A673 (cell line): ENCODE data around the gene USP15. TPM values are rescaled to one million over a fixed set of nuclear protein-coding genes. Genes with fewer than 3 reads are reported as not detected.
"Not testable (repeated sequence)": the region's sequence is repeated elsewhere in the genome, so short reads cannot be mapped to it uniquely, and the experiment has no call there.

Experiments
- BruUV-seq: library from RNA; stranded (reverse); fragments of 400-500 nt; replicated peaks from 2 replicates; lab custom pipeline; 2021; lab: Mats Ljungman, UMichigan
- CTCF ChIA-PET: fragments of 300-600 bp; sonication (Branson Sonifier 250); formaldehyde crosslinking; loops from one replicate; lab custom pipeline; 2022; ENCODE audit warnings: antibody characterized with exemption; lab: Charles Lee
- POLR2A ChIA-PET: fragments of 300-600 bp; sonication (Branson Sonifier 250); formaldehyde crosslinking; loops from one replicate; lab custom pipeline; 2022; ENCODE audit warnings: antibody characterized with exemption; ENCODE audit not compliant: low non-redundant PET; lab: Charles Lee
- DNase-seq: peaks from one replicate; pipeline ENCODE4 v3.0.0-alpha.2; 2015; ENCODE audit warnings: low spot score
- H3K27ac ChIP-seq: fragments of 200-600 bp; sonication (generic); 2 replicates; pipeline ENCODE4 v1.5.1; 2016; ENCODE audit warnings: mixed run types, low read depth, mild to moderate bottlenecking, mixed read lengths, antibody characterized with exemption, low read length; ENCODE audit not compliant: poor library complexity, severe bottlenecking
- H3K27me3 ChIP-seq: fragments of 200-600 bp; sonication (generic); replicated peaks from 2 replicates; pipeline ENCODE4 v1.6.1; 2017; ENCODE audit warnings: mixed run types, low read depth, mild to moderate bottlenecking, mixed read lengths, antibody characterized with exemption, low read length; ENCODE audit not compliant: insufficient read depth, poor library complexity
- H3K36me3 ChIP-seq: fragments of 200-600 bp; sonication (generic); 2 replicates; pipeline ENCODE4 v1.6.1; 2016; ENCODE audit warnings: mixed run types, mild to moderate bottlenecking, mixed read lengths, antibody characterized with exemption, low read length; ENCODE audit not compliant: insufficient read depth, poor library complexity, severe bottlenecking
- H3K4me1 ChIP-seq: fragments of 200-600 bp; sonication (generic); 2 replicates; pipeline ENCODE4 v1.6.1; 2017; ENCODE audit warnings: mixed run types, mild to moderate bottlenecking, mixed read lengths, antibody characterized with exemption, low read length; ENCODE audit not compliant: insufficient read depth, poor library complexity, severe bottlenecking
- H3K4me3 ChIP-seq: fragments of 200-600 bp; sonication (generic); 2 replicates; pipeline ENCODE4 v1.5.1; 2016; ENCODE audit warnings: low read depth, mixed run types, mild to moderate bottlenecking, mixed read lengths, low read length; ENCODE audit not compliant: poor library complexity, severe bottlenecking
- H3K9me3 ChIP-seq: fragments of 200-600 bp; sonication (generic); 2 replicates; pipeline ENCODE4 v1.6.1; 2016; ENCODE audit warnings: mixed run types, low read depth, mild to moderate bottlenecking, mixed read lengths, antibody characterized with exemption, low read length; ENCODE audit not compliant: poor library complexity, severe bottlenecking
- CTCF ChIP-seq: fragments of 300-800, 200-600 bp; sonication (generic); conservative IDR thresholded peaks from 2 replicates; pipeline ENCODE4 v1.5.1; 2017; ENCODE audit warnings: low read depth, mild to moderate bottlenecking, antibody characterized with exemption, low read length, moderate library complexity, mixed read lengths
- EZH2 ChIP-seq: fragments of 200-600 bp; sonication (generic); IDR thresholded peaks from 2 replicates; pipeline ENCODE4 v1.6.1; 2017; ENCODE audit warnings: borderline replicate concordance, low read depth, mild to moderate bottlenecking, mixed read lengths, antibody characterized with exemption, low read length; ENCODE audit not compliant: poor library complexity, severe bottlenecking
- intact Hi-C: fragments of 100-400 bp; cut with micrococcal nuclease; formaldehyde crosslinking; loops from one replicate; pipeline ENCODE4 v1.10.0; 2022; ENCODE audit not compliant: unreplicated experiment
- total RNA-seq: library from RNA; stranded (reverse); gene quantifications from 2 replicates; pipeline ENCODE4 v1.2.3, GENCODE V29; 2021

Gene USP15
- total RNA-seq, 1 experiment from 2014 or later: 61.7 TPM

GRCh38 chr12:62448436-62448835, 188.2 kb downstream of the USP15 start:
- Histone ChIP-seq H3K9me3 (peaks cover 8% of the 10 kb centered on the region), H3K36me3 (no peaks in the 10 kb centered on the region), H3K4me3 (no peak overlapping the region), H3K27me3 (no peaks in the 10 kb centered on the region), H3K4me1 (no peaks in the 10 kb centered on the region), H3K27ac (no peak overlapping the region)
- intact Hi-C loops: no loop called here
- CTCF ChIA-PET: no interaction called here
- TF ChIP-seq CTCF: no peak
- no peak for TF ChIP-seq EZH2
- POLR2A ChIA-PET: no interaction called here
- no peak for DNase-seq
- no TSS peak for BruUV-seq

GRCh38 chr12:62455429-62455828, 195.2 kb downstream of the USP15 start:
- BruUV-seq, H3K27me3 ChIP-seq, intact Hi-C loops, POLR2A ChIA-PET, H3K4me1 ChIP-seq, H3K27ac ChIP-seq, H3K4me3 ChIP-seq, H3K9me3 ChIP-seq, DNase-seq, CTCF ChIA-PET, H3K36me3 ChIP-seq: not testable (repeated sequence)

GRCh38 chr12:62458626-62459025, 198.4 kb downstream of the USP15 start:
- intact Hi-C loops: no loop called here
- H3K9me3 ChIP-seq: peaks cover 3% of the 10 kb centered on the region
- CTCF ChIA-PET: no interaction called here
- POLR2A ChIA-PET: no interaction called here
- TF ChIP-seq EZH2 (no peak), CTCF (no peak)
- DNase-seq: no peak
- no peaks in the 10 kb centered on the region for H3K4me1 ChIP-seq
- no TSS peak for BruUV-seq
- no peak overlapping the region for H3K27ac ChIP-seq
- H3K4me3 ChIP-seq: no peak overlapping the region
- no peaks in the 10 kb centered on the region for H3K36me3 ChIP-seq
- no peaks in the 10 kb centered on the region for H3K27me3 ChIP-seq

DNA sequence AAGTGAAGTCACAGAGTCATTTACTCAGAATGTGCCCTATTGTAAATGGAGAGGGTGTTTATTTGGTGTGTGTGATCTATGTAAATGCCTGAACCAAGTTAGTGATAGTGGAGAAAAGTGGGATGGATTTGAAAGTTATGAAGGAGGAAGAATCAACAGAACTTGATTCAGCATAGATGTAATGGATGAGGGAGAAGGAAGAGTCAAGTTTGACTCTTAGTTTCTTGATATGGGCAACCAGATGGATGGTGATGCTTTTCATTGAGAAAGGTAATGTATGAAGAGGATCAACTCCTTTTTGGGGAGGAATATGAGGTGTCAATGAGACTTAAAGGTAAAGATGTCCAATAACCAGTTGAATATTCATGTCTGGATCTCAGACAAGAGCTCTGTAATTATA, 199.8 kb downstream of the USP15 start:
- Histone ChIP-seq H3K27ac (no peak overlapping the region), H3K9me3 (peaks cover 6% of the 10 kb centered on the region), H3K4me1 (no peaks in the 10 kb centered on the region), H3K4me3 (no peak overlapping the region), H3K27me3 (no peaks in the 10 kb centered on the region), H3K36me3 (no peaks in the 10 kb centered on the region)
- DNase-seq: no peak
- intact Hi-C loops: no loop called here
- TF ChIP-seq CTCF (no peak), EZH2 (no peak)
- no TSS peak for BruUV-seq
- ChIA-PET CTCF (no interaction called here), POLR2A (no interaction called here)

DNA sequence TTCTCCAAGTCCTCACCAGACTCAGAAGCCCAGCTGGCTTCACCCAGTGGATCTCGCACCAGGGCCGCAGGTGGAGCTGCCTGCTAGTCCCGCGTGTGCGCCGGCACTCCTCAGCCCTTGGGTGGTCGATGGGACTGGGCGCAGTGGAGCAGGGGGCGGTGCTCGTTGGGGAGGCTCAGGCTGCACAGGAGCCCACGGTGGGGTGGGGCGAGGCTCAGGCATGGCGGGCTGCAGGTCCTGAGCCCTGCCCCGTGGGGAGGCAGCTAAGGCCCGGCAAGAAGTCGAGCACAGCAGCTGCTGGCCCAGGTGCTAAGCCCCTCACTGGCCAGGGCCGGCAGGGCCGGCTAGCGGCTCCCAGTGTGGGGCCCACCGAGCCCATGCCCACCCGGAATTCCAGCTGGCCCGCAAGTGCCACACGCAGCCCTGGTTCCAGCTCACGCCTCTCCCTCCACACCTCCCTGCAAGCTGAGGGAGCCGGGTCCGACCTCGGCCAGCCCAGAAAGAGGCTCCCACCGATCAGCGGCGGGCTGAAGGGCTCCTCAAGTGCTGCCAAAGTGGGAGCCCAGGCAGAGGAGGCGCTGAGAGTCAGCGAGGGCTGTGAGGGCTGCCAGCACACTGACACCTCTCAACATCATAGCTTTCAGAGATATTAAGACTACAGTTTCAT, 201.1 kb downstream of the USP15 start:
- H3K9me3 ChIP-seq, BruUV-seq, H3K27me3 ChIP-seq, H3K27ac ChIP-seq, POLR2A ChIA-PET, CTCF ChIA-PET, H3K4me1 ChIP-seq, DNase-seq, H3K36me3 ChIP-seq, H3K4me3 ChIP-seq, intact Hi-C loops: not testable (repeated sequence)
